H9 (cell line): ENCODE measurements around the gene CERS5. TPM values are rescaled to one million over a fixed set of nuclear protein-coding genes. Genes with fewer than 3 reads are reported as not detected.

ENCODE experiments used
- DNase-seq: peaks from one replicate; pipeline ENCODE4 v3.0.0-alpha.2; 2017
- H2AFZ ChIP-seq: one replicate; pipeline ENCODE4 v1.6.1; 2013; ENCODE audit warnings: mild to moderate bottlenecking, low read length, control low read depth, moderate library complexity
- H2AK5ac ChIP-seq: 2 replicates; pipeline ENCODE4 v1.6.1; 2013; ENCODE audit warnings: low read length, control low read depth, mixed read lengths; ENCODE audit not compliant: insufficient read length
- H2BK120ac ChIP-seq: one replicate; pipeline ENCODE4 v1.6.1; 2013; ENCODE audit warnings: low read depth, mild to moderate bottlenecking, low read length, control low read depth, inconsistent platforms; ENCODE audit not compliant: poor library complexity, severe bottlenecking
- H2BK12ac ChIP-seq: 2 replicates; pipeline ENCODE4 v1.6.1; 2013; ENCODE audit warnings: low read length, control low read depth, mixed read lengths, low read depth; ENCODE audit not compliant: insufficient read length
- H2BK15ac ChIP-seq: 2 replicates; pipeline ENCODE4 v1.6.1; 2013; ENCODE audit warnings: low read depth, low read length, control low read depth
- H2BK20ac ChIP-seq: one replicate; pipeline ENCODE4 v1.6.1; 2013; ENCODE audit warnings: low read depth, mild to moderate bottlenecking, low read length, control low read depth, inconsistent platforms; ENCODE audit not compliant: poor library complexity, severe bottlenecking
- H2BK5ac ChIP-seq: 2 replicates; pipeline ENCODE4 v1.6.1; 2013; ENCODE audit warnings: low read length, control low read depth, mixed read lengths; ENCODE audit not compliant: insufficient read length
- H3K14ac ChIP-seq: 2 replicates; pipeline ENCODE4 v1.6.1; 2013; ENCODE audit warnings: low read length, control low read depth; ENCODE audit not compliant: insufficient read depth
- H3K18ac ChIP-seq: 2 replicates; pipeline ENCODE4 v1.6.1; 2013; ENCODE audit warnings: low read depth, mild to moderate bottlenecking, mixed read lengths, low read length, control low read depth; ENCODE audit not compliant: insufficient read length
- H3K23ac ChIP-seq: 2 replicates; pipeline ENCODE4 v1.6.1; 2013; ENCODE audit warnings: low read length, control low read depth, mixed read lengths, low read depth; ENCODE audit not compliant: insufficient read length
- H3K23me2 ChIP-seq: 2 replicates; pipeline ENCODE4 v1.6.1; 2013; ENCODE audit warnings: low read depth, mild to moderate bottlenecking, mixed read lengths, low read length, control low read depth; ENCODE audit not compliant: insufficient read length, poor library complexity, severe bottlenecking
- H3K27ac ChIP-seq: 2 replicates; pipeline ENCODE4 v1.5.1; 2013; ENCODE audit warnings: low read length, control low read depth, mixed read lengths, low read depth; ENCODE audit not compliant: insufficient read length
- H3K27me3 ChIP-seq: 2 replicates; pipeline ENCODE4 v1.6.1; 2013; ENCODE audit warnings: low read length, control low read depth, inconsistent platforms; ENCODE audit not compliant: insufficient read depth
- H3K4ac ChIP-seq: 2 replicates; pipeline ENCODE4 v1.6.1; 2013; ENCODE audit warnings: low read depth, mild to moderate bottlenecking, control low read depth, inconsistent platforms, low read length, moderate library complexity
- H3K4me1 ChIP-seq: 2 replicates; pipeline ENCODE4 v1.6.1; 2013; ENCODE audit warnings: low read length, control low read depth, inconsistent platforms; ENCODE audit not compliant: insufficient read depth
- H3K4me2 ChIP-seq: 2 replicates; pipeline ENCODE4 v1.6.1; 2013; ENCODE audit warnings: low read length, control low read depth, mixed read lengths; ENCODE audit not compliant: insufficient read length, insufficient read depth
- H3K56ac ChIP-seq: 2 replicates; pipeline ENCODE4 v1.6.1; 2013; ENCODE audit warnings: low read depth, mild to moderate bottlenecking, mixed read lengths, low read length, control low read depth; ENCODE audit not compliant: insufficient read length
- H3K79me1 ChIP-seq: 2 replicates; pipeline ENCODE4 v1.6.1; 2013; ENCODE audit warnings: low read depth, mild to moderate bottlenecking, moderate library complexity, low read length, control low read depth, inconsistent platforms; ENCODE audit not compliant: insufficient read depth, poor library complexity, severe bottlenecking
- H3K79me2 ChIP-seq: 2 replicates; pipeline ENCODE4 v1.6.1; 2013; ENCODE audit warnings: low read length, control low read depth, inconsistent platforms; ENCODE audit not compliant: insufficient read depth
- H3K9ac ChIP-seq: 2 replicates; pipeline ENCODE4 v1.6.1; 2013; ENCODE audit warnings: low read length, control low read depth, mixed read lengths; ENCODE audit not compliant: insufficient read length; ENCODE audit errors: extremely low read depth
- H3K9me3 ChIP-seq: one replicate; pipeline ENCODE4 v1.6.1; 2013; ENCODE audit warnings: low read depth, low read length, inconsistent platforms; ENCODE audit not compliant: control insufficient read depth
- H3T11ph ChIP-seq: one replicate; pipeline ENCODE4 v1.6.1; 2013; ENCODE audit warnings: mild to moderate bottlenecking, low read length, control low read depth, inconsistent platforms
- H4K20me1 ChIP-seq: one replicate; pipeline ENCODE4 v1.6.1; 2013; ENCODE audit not compliant: control insufficient read depth, insufficient read length, insufficient read depth
- H4K5ac ChIP-seq: 2 replicates; pipeline ENCODE4 v1.6.1; 2013; ENCODE audit warnings: low read depth, mild to moderate bottlenecking, mixed read lengths, low read length, control low read depth; ENCODE audit not compliant: insufficient read length
- H4K8ac ChIP-seq: replicated peaks from 2 replicates; pipeline ENCODE4 v1.6.1; 2013; ENCODE audit warnings: low read length, control low read depth, mixed read lengths, low read depth; ENCODE audit not compliant: insufficient read length
- H4K91ac ChIP-seq: 2 replicates; pipeline ENCODE4 v1.6.1; 2013; ENCODE audit warnings: low read depth, mild to moderate bottlenecking, moderate library complexity, mixed read lengths, low read length, control low read depth; ENCODE audit not compliant: insufficient read length
- H3K27ac Mint-ChIP-seq, 3 experiments: 2 replicates in 2 of 3; 3 replicates in 1 of 3; pipeline ENCODE4 v1.8.0; 2020 to 2021; ENCODE audit warnings: mixed read lengths in 3 of 3, mild to moderate bottlenecking in 1 of 3, moderate library complexity in 1 of 3
- H3K27me3 Mint-ChIP-seq: 2 replicates; pipeline ENCODE4 v1.8.0; 2021; ENCODE audit warnings: low read depth, mild to moderate bottlenecking, moderate library complexity, mixed read lengths
- H3K36me3 Mint-ChIP-seq, 3 experiments: 2 replicates in 2 of 3; 3 replicates in 1 of 3; pipeline ENCODE4 v1.8.0; 2020 to 2021; ENCODE audit warnings: low read depth in 3 of 3, mixed read lengths in 3 of 3; ENCODE audit not compliant: insufficient read depth in 1 of 3
- H3K4me1 Mint-ChIP-seq, 2 experiments: 2 replicates each; pipeline ENCODE4 v1.8.0; 2020; ENCODE audit warnings: mixed read lengths in 2 of 2
- H3K4me3 Mint-ChIP-seq, 2 experiments: 2 replicates in 1 of 2; 3 replicates in 1 of 2; pipeline ENCODE4 v1.8.0; 2020 to 2021; ENCODE audit warnings: mild to moderate bottlenecking in 2 of 2, mixed read lengths in 2 of 2, moderate library complexity in 1 of 2
- H3K9me3 Mint-ChIP-seq, 2 experiments: 2 replicates in 1 of 2; 3 replicates in 1 of 2; pipeline ENCODE4 v1.8.0; 2020; ENCODE audit warnings: mild to moderate bottlenecking in 2 of 2, mixed read lengths in 2 of 2, moderate library complexity in 1 of 2
- WGBS: extraction: QIAGEN DNeasy Blood & Tissue Kit; methylation state at CpG from one replicate; pipeline ENCODE4 v1.1.7; 2013; ENCODE audit warnings: missing lambda C conversion rate, low lambda C conversion rate, mixed read lengths; ENCODE audit not compliant: insufficient read length; ENCODE audit errors: extremely low coverage; 5-methylcytosine and 5-hydroxymethylcytosine counted together
- total RNA-seq: library from RNA; stranded (reverse); gene quantifications from 2 replicates; pipeline ENCODE4 v1.2.1, GENCODE V29; 2021
- TF ChIP-seq, protein P1 (sequence below): fragments of 200-600 bp; sonication (generic); conservative IDR thresholded peaks from 3 replicates; pipeline ENCODE4 v1.8.0; 2021; ENCODE audit warnings: antibody characterized with exemption, mild to moderate bottlenecking

CERS5 gene
- total RNA-seq, 1 experiment from 2014 or later = 68.8 TPM

DNA sequence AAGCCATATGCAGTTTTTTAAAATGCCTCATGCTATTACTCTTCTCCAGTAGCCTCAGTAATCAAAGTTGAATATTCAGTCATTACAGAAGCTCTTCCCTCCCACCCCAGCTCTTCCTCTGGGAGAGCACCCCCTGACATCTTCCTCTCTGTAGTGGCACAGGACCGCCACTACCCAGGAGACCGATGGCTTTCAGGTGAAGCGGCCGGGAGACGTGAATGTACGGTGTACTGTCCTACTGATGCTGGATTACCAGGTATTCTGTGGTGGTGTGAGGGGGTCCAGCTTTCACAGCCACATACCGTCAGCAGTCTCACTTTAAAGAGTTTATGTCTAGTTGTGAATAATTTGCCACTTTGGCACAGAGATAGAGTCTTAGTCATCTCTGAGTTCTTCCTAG, 77.4 kb downstream of the CERS5 start:
- Histone ChIP-seq H3K18ac (no peak overlapping the region), H4K91ac (no peak overlapping the region), H3T11ph (no peak overlapping the region), H3K4me1 (no peaks in the 10 kb centered on the region), H2BK20ac (no peak overlapping the region), H3K27ac (no peak overlapping the region), H2BK5ac (no peak overlapping the region), H2AK5ac (no peak overlapping the region), H3K4ac (no peak overlapping the region), H2BK15ac (no peak overlapping the region), H3K4me2 (no peak overlapping the region), H4K8ac (no peak overlapping the region), H3K79me1 (no peaks in the 10 kb centered on the region), H4K20me1 (no peaks in the 10 kb centered on the region), H3K9ac (no peak overlapping the region), H3K9me3 (no peaks in the 10 kb centered on the region), H4K5ac (no peak overlapping the region), H2AFZ (no peak overlapping the region), H3K27me3 (no peaks in the 10 kb centered on the region), H3K14ac (no peak overlapping the region), H3K79me2 (no peaks in the 10 kb centered on the region), H2BK12ac (no peak overlapping the region), H3K56ac (no peak overlapping the region), H3K23me2 (no peaks in the 10 kb centered on the region), H2BK120ac (no peak overlapping the region), H3K23ac (no peak overlapping the region)
- H3K36me3 Mint-ChIP-seq = peaks cover 59 to 84% (median 80%) of the 10 kb centered on the region in 3 experiments; a peak in 6 of 7 replicates
- H3K4me3 Mint-ChIP-seq = no peak overlapping the region
- DNase-seq = no peak
- TF ChIP-seq, protein P1, sequence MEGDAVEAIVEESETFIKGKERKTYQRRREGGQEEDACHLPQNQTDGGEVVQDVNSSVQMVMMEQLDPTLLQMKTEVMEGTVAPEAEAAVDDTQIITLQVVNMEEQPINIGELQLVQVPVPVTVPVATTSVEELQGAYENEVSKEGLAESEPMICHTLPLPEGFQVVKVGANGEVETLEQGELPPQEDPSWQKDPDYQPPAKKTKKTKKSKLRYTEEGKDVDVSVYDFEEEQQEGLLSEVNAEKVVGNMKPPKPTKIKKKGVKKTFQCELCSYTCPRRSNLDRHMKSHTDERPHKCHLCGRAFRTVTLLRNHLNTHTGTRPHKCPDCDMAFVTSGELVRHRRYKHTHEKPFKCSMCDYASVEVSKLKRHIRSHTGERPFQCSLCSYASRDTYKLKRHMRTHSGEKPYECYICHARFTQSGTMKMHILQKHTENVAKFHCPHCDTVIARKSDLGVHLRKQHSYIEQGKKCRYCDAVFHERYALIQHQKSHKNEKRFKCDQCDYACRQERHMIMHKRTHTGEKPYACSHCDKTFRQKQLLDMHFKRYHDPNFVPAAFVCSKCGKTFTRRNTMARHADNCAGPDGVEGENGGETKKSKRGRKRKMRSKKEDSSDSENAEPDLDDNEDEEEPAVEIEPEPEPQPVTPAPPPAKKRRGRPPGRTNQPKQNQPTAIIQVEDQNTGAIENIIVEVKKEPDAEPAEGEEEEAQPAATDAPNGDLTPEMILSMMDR = no peak
- H3K9me3 Mint-ChIP-seq = no peaks in the 10 kb centered on the region
- H3K27me3 Mint-ChIP-seq = no peaks in the 10 kb centered on the region
- H3K27ac Mint-ChIP-seq = no peak overlapping the region
- H3K4me1 Mint-ChIP-seq = peaks cover 7 to 9% of the 10 kb centered on the region in 2 experiments
- whole genome bisulfite sequencing = no CpG with 5 or more reads among the region's 7 CpGs
